ENCODE results near the gene EDAR. TPM values are rescaled to one million over a fixed set of nuclear protein-coding genes. Genes with fewer than 3 reads are reported as not detected.

Gene EDAR
- total and polyA plus RNA-seq, 10 of the 15 experiments (the other 5 are each of a cell fraction or from before 2014, with no cell fraction given) = 0.04 TPM; not detected in 9

- DNase-seq (ENCODE audit: low read depth, low spot score) = no peak
- ChIA-PET CTCF (interaction anchor here (0.7 to 1.7 kb wide), 13 partner anchors 12 to 618 kb away, joined by 3 to 10 read pairs (median 3); no protein-coding TSS in a partner anchor), RAD21 (ENCODE audit: unreplicated experiment) (interaction anchor here (1.7 kb wide), 1 partner anchor 198 kb away, joined by 5 read pairs; no protein-coding TSS in a partner anchor), POLR2A (no interaction called here), SMC1A (ENCODE audit: uncharacterized antibody, unreplicated experiment) (interaction anchor here (0.9 to 1.6 kb wide), 4 partner anchors 193 to 582 kb away, joined by 3 to 6 read pairs (median 4); no protein-coding TSS in a partner anchor)
- Histone ChIP-seq H2AFZ (ENCODE audit: control insufficient read depth, low read depth, low read length) (no peak overlapping the region), H3K9me3 (replicated peaks; ENCODE audit: control insufficient read depth, insufficient read depth, low read length) (no peaks in the 10 kb centered on the region), H3K4me2 (ENCODE audit: control insufficient read depth, insufficient read depth) (no peak overlapping the region), H3K27me3 (replicated peaks in 1 of 2; ENCODE audit: control insufficient read depth in 2 of 2, insufficient read depth in 2 of 2, low read length in 1 of 2) (peaks cover 0 to 2% of the 10 kb centered on the region in 2 experiments; a peak in 2 of 4 replicates), H4K20me1 (ENCODE audit: control insufficient read depth, insufficient read depth) (no peaks in the 10 kb centered on the region), H3K79me2 (ENCODE audit: control insufficient read depth, insufficient read depth, low read length) (no peaks in the 10 kb centered on the region), H3K4me3 (no peak overlapping the region), H3K9ac (ENCODE audit: control insufficient read depth, insufficient read depth, low read length) (no peak overlapping the region), H3K4me1 (ENCODE audit: control insufficient read depth, insufficient read depth, low read length) (no peaks in the 10 kb centered on the region), H3K27ac (ENCODE audit: control insufficient read depth, insufficient read depth) (no peak overlapping the region), H3K36me3 (ENCODE audit: control insufficient read depth in 2 of 2, insufficient read depth in 2 of 2, low read length in 1 of 2) (no peaks in the 10 kb centered on the region)
- intact Hi-C loops (cut with micrococcal nuclease; ENCODE audit: unreplicated experiment) = loop anchor here (2.0 to 5.0 kb wide), 2 partner anchors 59 to 583 kb away; partner anchors contain the start of gene EDAR
- peak; percentile 68 for FAIRE-seq
- no peak for TF ChIP-seq ZNF207 (IDR thresholded peaks at IDR 0.05; ENCODE audit: borderline replicate concordance)
- TF ChIP-seq CTCF (IDR thresholded peaks at IDR 0.05 in 2 of 3, conservative IDR thresholded peaks at IDR 0.05 in 1 of 3; ENCODE audit: control insufficient read depth in 2 of 3, extremely low read depth in 1 of 3, insufficient read depth in 1 of 3, low read depth in 3 of 3, low read length in 3 of 3) = peak; percentile 73 to 87 (median 79)
- TF ChIP-seq TCF7 (IDR thresholded peaks at IDR 0.05; ENCODE audit: borderline replicate concordance) = 0 out of 2 replicates have a peak, but pooled peaks have one; percentile 13
- TF ChIP-seq NR2F1 (conservative IDR thresholded peaks at IDR 0.05) = no peak
- peak; percentile 63 for TF ChIP-seq RAD21 (IDR thresholded peaks at IDR 0.05; ENCODE audit: insufficient read depth, low read depth, low read length)
- peak; percentile 64; the same call in 1 of the 2 replicates for TF ChIP-seq SMC3 (IDR thresholded peaks at IDR 0.05; ENCODE audit: borderline replicate concordance, low read length)
- no peak for TF ChIP-seq ATF2 (IDR thresholded peaks at IDR 0.05; ENCODE audit: low read length)
- BruUV-seq (replicated peaks) = no TSS peak
- WGBS (ENCODE audit: insufficient coverage, insufficient replicate concordance, low lambda C conversion rate, missing lambda C conversion rate) = 53% methylated on average over 7 of the region's 8 CpGs
- in situ Hi-C loops (cut with MboI) = no loop called here
- peak; percentile 89 for ATAC-seq
These were observed 60.9 kb downstream of the EDAR start for GRCh38 chr2:108927936-108928659.
